ENCODE results near the gene KCNH2.

The KCNH2 gene

DNA sequence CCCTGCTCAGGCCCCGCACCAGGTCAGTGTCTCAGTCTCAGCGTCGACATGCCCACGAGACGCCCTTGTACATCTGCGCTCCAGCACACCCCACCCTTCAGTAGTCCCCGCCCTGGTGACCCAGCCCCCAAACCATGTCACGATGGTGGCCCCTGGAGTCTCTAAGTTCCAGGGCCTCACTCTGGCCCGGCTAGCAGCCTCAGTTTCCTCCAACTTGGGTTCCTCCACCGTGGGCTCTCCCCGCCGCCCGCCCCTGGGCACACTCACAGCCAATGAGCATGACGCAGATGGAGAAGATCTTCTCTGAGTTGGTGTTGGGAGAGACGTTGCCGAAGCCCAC lies 27.0 kb downstream of the KCNH2 start:
- no peak overlapping the region for H3K27ac ChIP-seq
- TF ChIP-seq, protein P1, sequence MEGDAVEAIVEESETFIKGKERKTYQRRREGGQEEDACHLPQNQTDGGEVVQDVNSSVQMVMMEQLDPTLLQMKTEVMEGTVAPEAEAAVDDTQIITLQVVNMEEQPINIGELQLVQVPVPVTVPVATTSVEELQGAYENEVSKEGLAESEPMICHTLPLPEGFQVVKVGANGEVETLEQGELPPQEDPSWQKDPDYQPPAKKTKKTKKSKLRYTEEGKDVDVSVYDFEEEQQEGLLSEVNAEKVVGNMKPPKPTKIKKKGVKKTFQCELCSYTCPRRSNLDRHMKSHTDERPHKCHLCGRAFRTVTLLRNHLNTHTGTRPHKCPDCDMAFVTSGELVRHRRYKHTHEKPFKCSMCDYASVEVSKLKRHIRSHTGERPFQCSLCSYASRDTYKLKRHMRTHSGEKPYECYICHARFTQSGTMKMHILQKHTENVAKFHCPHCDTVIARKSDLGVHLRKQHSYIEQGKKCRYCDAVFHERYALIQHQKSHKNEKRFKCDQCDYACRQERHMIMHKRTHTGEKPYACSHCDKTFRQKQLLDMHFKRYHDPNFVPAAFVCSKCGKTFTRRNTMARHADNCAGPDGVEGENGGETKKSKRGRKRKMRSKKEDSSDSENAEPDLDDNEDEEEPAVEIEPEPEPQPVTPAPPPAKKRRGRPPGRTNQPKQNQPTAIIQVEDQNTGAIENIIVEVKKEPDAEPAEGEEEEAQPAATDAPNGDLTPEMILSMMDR (conservative IDR thresholded peaks at IDR 0.05): no peak

DNA sequence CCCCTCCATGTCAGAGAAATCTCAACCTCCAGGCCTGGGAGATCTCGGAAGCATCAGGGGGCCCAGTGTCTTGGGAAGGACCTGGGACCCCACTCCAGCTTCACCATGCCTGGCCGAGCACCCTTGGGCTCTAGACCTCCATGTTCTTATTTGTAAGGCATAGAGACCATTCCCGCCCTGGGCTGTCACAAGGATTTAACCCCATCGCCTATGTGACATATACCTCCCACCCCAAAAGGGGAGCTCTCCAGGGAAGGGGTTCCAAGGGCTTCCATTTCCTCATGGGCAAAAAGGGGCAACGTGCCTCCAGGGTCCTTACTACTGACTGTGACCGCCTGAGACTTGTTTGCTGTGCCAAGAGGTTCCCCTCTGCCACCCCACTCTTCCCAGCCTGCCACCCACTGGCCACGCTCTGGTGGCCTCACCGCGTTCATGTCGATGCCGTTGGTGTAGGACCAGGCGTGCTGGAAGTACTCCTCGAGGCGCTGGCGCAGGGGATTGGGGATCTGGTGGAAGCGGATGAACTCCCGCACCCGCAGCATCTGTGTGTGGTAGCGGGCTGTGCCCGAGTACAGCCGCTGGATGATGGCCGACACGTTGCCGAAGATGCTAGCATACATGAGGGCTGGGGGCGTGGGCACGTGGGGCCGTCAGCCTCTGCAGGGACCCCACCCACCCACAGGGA lies 27.5 kb downstream of the KCNH2 start:
- no peak overlapping the region for H3K27ac ChIP-seq
- TF ChIP-seq, protein P1 (conservative IDR thresholded peaks at IDR 0.05): no peak

DNA sequence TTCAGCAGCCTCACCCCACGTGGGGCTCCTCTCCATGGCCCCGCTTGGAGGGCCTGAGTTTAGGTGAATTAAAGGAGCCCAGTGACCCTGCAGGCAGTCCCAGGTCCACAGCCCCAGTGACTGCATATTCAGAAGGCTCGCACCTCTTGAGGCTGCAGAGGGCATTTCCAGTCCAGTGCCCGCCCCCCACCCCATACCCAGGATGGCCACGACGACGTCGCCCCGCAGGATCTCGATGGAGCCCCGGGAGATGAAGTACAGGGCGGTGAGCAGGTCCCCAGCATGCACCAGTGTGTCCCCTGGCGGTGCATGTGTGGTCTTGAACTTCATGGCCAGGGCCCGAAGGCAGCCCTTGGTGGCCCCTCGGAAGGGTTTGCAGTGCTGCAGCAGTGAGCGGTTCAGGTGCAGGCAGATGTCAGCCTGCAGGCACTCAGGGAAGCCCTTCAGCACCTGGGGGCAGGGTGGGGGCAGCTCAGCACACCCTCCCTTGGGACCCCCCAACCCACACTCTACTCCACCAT lies 28.1 kb downstream of the KCNH2 start:
- TF ChIP-seq, protein P1 (conservative IDR thresholded peaks at IDR 0.05): no peak
- H3K27ac ChIP-seq: no peak overlapping the region

DNA sequence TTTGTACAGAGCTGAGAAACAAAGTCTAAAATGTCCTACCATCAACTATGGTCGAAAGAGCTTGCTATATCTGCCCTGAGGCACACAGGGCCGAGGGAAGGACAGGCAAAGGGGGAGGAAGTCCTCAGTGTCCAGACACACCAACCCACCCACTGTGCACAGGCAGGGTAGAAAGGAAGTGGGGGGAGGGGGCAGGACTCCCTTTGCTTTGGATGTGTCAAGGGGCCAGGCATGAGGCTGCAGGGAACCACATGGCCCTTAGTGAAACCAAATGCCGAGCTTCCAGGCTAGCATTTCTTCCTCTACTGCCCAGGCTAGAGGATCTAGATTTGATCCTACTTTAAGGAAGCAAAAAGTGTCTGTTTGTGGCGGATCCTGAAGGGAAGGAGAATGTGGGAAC lies 28.6 kb downstream of the KCNH2 start:
- TF ChIP-seq, protein P1 (conservative IDR thresholded peaks at IDR 0.05): no peak
- no peak overlapping the region for H3K27ac ChIP-seq

DNA sequence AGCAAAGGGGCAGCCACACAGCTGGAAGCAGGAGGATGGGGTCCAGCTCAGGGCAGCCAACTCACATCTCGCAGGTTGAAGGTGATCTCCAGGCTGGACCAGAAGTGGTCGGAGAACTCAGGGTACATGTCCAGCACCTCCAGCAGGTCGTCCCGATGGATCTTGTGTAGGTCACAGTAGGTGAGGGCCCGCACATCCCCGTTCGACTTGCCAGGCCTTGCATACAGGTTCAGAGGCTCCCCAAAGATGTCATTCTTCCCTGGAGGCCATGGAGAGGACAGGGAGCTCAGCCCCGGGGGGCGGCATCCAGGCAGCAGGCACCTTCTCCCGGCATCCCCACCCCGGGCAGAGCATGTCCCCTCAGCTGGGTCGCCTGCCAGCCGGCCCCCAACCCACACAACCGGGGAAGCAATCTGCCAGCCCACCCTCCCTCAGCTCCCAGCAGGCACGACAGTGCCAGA lies 29.3 kb downstream of the KCNH2 start:
- H3K27ac ChIP-seq: no peak overlapping the region

DNA sequence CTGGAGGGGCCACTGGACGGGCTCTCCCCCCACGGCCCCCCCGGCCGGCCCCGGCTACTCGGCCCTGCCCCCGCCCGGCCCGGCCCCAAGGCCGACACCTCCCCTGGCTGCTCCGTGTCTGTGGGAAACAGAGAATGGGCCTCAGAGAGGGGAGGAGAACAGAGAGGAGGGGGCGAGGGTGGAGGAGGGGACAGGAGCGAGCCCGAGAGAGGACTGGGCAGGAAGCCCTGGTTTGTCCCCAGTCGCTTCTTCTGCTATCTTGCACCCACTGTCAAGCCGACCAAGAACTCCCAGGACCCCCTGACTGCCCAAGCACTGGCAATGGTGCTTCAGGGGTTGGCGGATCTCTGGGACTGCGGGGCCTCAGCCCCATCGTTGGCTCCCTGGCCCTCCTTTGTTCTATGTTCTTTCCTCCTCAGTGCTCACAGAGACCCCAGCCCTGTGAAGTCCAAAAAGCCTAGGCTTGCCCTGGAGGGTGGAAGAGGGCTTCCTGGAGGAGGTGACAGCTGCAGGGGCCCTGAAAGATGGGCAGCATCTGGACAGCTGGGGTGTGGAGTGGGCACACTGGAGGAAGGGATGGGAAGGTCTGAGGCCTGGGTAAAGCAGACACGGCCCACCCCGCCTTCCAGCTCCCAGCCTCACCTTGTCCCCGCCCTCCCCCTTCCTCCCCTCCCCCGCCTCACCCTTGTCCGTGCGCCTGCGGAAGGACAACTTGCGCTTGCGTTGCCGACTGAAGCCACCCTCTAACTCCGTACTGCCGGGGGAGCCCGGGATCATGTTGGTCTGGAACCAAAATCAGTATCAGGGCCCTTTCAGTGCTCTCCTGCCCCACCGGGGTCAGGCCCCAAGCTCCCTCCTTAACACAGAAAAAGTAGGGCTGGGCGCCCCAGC lies 30.1 kb downstream of the KCNH2 start:
- TF ChIP-seq, protein P1 (conservative IDR thresholded peaks at IDR 0.05): no peak
- no peak overlapping the region for H3K27ac ChIP-seq

More for the DNA sequence above, 29.3 kb downstream of the KCNH2 start:
- TF ChIP-seq, protein P1 (conservative IDR thresholded peaks at IDR 0.05): no peak

DNA sequence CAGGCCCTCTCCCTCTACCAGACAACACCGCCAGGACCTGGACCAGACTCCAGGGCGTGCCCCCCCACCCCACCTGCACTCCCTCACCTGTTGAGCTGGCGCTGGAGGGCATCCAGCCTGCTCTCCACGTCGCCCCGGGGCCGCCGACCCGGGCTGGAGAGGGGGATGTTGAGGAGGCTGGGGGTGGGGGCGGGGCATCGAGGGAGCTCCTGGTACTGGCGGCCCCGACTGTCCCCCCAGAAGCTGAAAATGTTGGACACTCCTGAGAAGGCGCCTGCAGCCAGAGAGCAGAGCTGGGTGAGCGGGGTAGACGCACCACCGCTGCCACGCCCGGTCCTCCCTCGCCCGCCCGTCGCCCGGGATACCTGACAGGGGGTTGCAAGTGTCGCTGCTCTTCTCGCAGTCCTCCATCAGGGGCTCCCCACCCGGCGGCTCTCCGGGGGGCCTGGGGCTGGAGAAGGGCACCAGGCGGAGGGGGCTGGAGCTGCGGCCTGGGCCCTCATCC lies 30.8 kb downstream of the KCNH2 start:
- H3K27ac ChIP-seq: no peak overlapping the region
- TF ChIP-seq, protein P1 (conservative IDR thresholded peaks at IDR 0.05): no peak

Measured in VCaP (cell line).